HG02759 (cell line): ENCODE results near the gene SCNN1A.

Experiments used
- ATAC-seq: cut with Tn5 transposase; IDR thresholded peaks from one replicate; pipeline ENCODE4 v1.9.1; 2021; ENCODE audit warnings: mild to moderate bottlenecking, moderate library complexity; ENCODE audit not compliant: unreplicated experiment

Gene SCNN1A

GRCh38 chr12:6369916-6370575 is 5.3 kb downstream of the SCNN1A start:
- ATAC-seq = no peak

GRCh38 chr12:6368906-6369525 is 6.3 kb downstream of the SCNN1A start:
- ATAC-seq = no peak

GRCh38 chr12:6367969-6368892 is 7.1 kb downstream of the SCNN1A start:
- ATAC-seq = no peak

GRCh38 chr12:6367065-6367968 is 8.0 kb downstream of the SCNN1A start:
- ATAC-seq = no peak

- no peak for ATAC-seq
Measured at GRCh38 chr12:6364044-6364374, 11.4 kb downstream of the SCNN1A start.

- ATAC-seq = peak; percentile 69
Measured at GRCh38 chr12:6363330-6364043, 11.9 kb downstream of the SCNN1A start.

GRCh38 chr12:6363010-6363329 is 12.4 kb downstream of the SCNN1A start:
- ATAC-seq = no peak

- ATAC-seq = no peak
Measured at GRCh38 chr12:6362403-6362802, 13.0 kb downstream of the SCNN1A start.

- no peak for ATAC-seq
Measured at GRCh38 chr12:6361834-6362233, 13.5 kb downstream of the SCNN1A start.

- ATAC-seq = no peak
Measured at GRCh38 chr12:6360578-6361490, 14.5 kb downstream of the SCNN1A start.

- no peak for ATAC-seq
Measured at GRCh38 chr12:6360080-6360571, 15.2 kb downstream of the SCNN1A start.

GRCh38 chr12:6358881-6359280 is 16.5 kb downstream of the SCNN1A start:
- no peak for ATAC-seq

- ATAC-seq = no peak
Measured at GRCh38 chr12:6356374-6356820, 19.0 kb downstream of the SCNN1A start.

GRCh38 chr12:6355491-6356373 is 19.6 kb downstream of the SCNN1A start:
- no peak for ATAC-seq

- ATAC-seq = no peak
Measured at GRCh38 chr12:6354495-6355393, 20.6 kb downstream of the SCNN1A start.

- no peak for ATAC-seq
Measured at GRCh38 chr12:6352193-6353173, 22.9 kb downstream of the SCNN1A start.
